K562 (cell line): Measurements from ENCODE around the gene ZNF322. TPM values are rescaled to one million over a fixed set of nuclear protein-coding genes. Genes with fewer than 3 reads are reported as not detected.
A peak's percentile ranks its signal among the peaks of the same experiment; 100 is the strongest.

Experiments
- ATF1 ChIP-seq, 2 experiments: fragments of 450-650 bp in 1 of 2; IDR thresholded peaks; 2 replicates each; pipeline ENCODE4 v1.6.1; 2016; ENCODE audit warnings: missing compliant biosample characterization in 1 of 2, missing genetic modification characterization in 1 of 2
- C11orf30 ChIP-seq: fragments of 450-650 bp; IDR thresholded peaks from 2 replicates; pipeline ENCODE4 v1.6.1; 2016; ENCODE audit warnings: low read depth, mild to moderate bottlenecking
- ELF4 ChIP-seq: fragments of 450-650 bp; formaldehyde crosslinking; IDR thresholded peaks from 2 replicates; pipeline ENCODE4 v1.4.0; 2022; ENCODE audit warnings: missing genetic modification characterization
- ETS2 ChIP-seq: IDR thresholded peaks from 2 replicates; pipeline ENCODE4 v1.6.1; 2016; ENCODE audit warnings: borderline replicate concordance, missing genetic modification characterization, mild to moderate bottlenecking, moderate library complexity, missing compliant biosample characterization; ENCODE audit not compliant: poor library complexity, severe bottlenecking
- FOXK2 ChIP-seq, 2 experiments: fragments of 450-650 bp; IDR thresholded peaks in 1 of 2; conservative IDR thresholded peaks in 1 of 2; 2 replicates each; pipeline ENCODE4 v1.6.1; 2016; ENCODE audit warnings: low read depth in 2 of 2, mild to moderate bottlenecking in 1 of 2
- MNT ChIP-seq, 2 experiments: fragments of 450-650 bp; conservative IDR thresholded peaks; 2 replicates each; pipeline ENCODE4 v1.6.1; 2017; ENCODE audit warnings: mild to moderate bottlenecking in 2 of 2, moderate library complexity in 2 of 2
- NKRF ChIP-seq: fragments of 450-650 bp; IDR thresholded peaks from 2 replicates; pipeline ENCODE4 v1.6.1; 2016; ENCODE audit warnings: borderline replicate concordance
- POLR2AphosphoS5 ChIP-seq: IDR thresholded peaks from 2 replicates; pipeline ENCODE4 v1.6.1; 2011; ENCODE audit warnings: mild to moderate bottlenecking, low read depth, low read length, moderate library complexity; ENCODE audit not compliant: control insufficient read depth, insufficient read depth
- POLR2H ChIP-seq: IDR thresholded peaks from 2 replicates; pipeline ENCODE4 v1.6.1; 2016; ENCODE audit warnings: missing genetic modification characterization, low read depth, mild to moderate bottlenecking, control low read depth, missing compliant biosample characterization, moderate library complexity
- SAP30 ChIP-seq: fragments of 200-600 bp; sonication (generic); IDR thresholded peaks from 2 replicates; pipeline ENCODE4 v1.6.1; 2012; ENCODE audit warnings: borderline replicate concordance, low read depth, mild to moderate bottlenecking, moderate library complexity, low read length, control low read depth, inconsistent platforms; ENCODE audit not compliant: insufficient read depth, poor library complexity, severe bottlenecking
- ZNF24 ChIP-seq: fragments of 450-650 bp; IDR thresholded peaks from 2 replicates; pipeline ENCODE4 v1.6.1; 2016
- ZNF3 ChIP-seq: fragments of 250-450 bp; sonication (Bioruptor Pico); IDR thresholded peaks from 2 replicates; pipeline ENCODE4 v1.5.0; 2021; ENCODE audit warnings: mild to moderate bottlenecking, moderate library complexity
- ZNF41 ChIP-seq: fragments of 250-450 bp; sonication (Bioruptor Pico); conservative IDR thresholded peaks from 2 replicates; pipeline ENCODE4 v1.4.0; 2020; ENCODE audit warnings: mild to moderate bottlenecking
- polyA plus RNA-seq, 8 experiments: library from polyadenylated mRNA; depleted of rRNA in 4 of 8; stranded (reverse) in 5 of 8; unstranded in 3 of 8; fragments of >200 nt; fragmentation: Nextera tagmentation in 2 of 8; fragmentation: Illumina TruSeq in 1 of 8; extraction: Ambion mirVana in 2 of 8; extraction: Trizol in 1 of 8; gene quantifications; 2 replicates each; pipeline versions ENCODE4 v1.2.1 to v1.2.3, GENCODE V29; 2011 to 2014; ENCODE audit warnings: inconsistent platforms in 1 of 8, missing spikeins in 1 of 8
- total RNA-seq, 7 experiments: library from RNA; depleted of rRNA in 6 of 7; stranded (reverse); fragments of >200 nt in 6 of 7; fragmentation: Illumina TruSeq in 2 of 7; extraction: Trizol in 2 of 7; gene quantifications; 2 replicates each; pipeline versions ENCODE4 v1.2.1 to v1.2.3, GENCODE V29; 2011 to 2021; ENCODE audit warnings: low replicate concordance in 1 of 7
- TF ChIP-seq, protein P1 (sequence below): sonication (generic); formaldehyde crosslinking; IDR thresholded peaks from 2 replicates; pipeline ENCODE4 v1.8.0; 2022; ENCODE audit warnings: mild to moderate bottlenecking, missing genetic modification reagents
- TF ChIP-seq, protein P2 (sequence below): fragments of 450-650 bp; IDR thresholded peaks from 2 replicates; pipeline ENCODE4 v1.7.0; 2016; ENCODE audit warnings: borderline replicate concordance
- TF ChIP-seq, protein P3 (sequence below): fragments of 250-450 bp; sonication (Bioruptor Pico); IDR thresholded peaks from 2 replicates; pipeline ENCODE4 v1.5.0; 2020; ENCODE audit warnings: mild to moderate bottlenecking, borderline replicate concordance

The ZNF322 gene
- total and polyA plus RNA-seq, 9 of the 15 experiments (the other 6 are each of a cell fraction or from before 2014, with no cell fraction given) = 4.7 to 31.2 (median 18.7) TPM

DNA sequence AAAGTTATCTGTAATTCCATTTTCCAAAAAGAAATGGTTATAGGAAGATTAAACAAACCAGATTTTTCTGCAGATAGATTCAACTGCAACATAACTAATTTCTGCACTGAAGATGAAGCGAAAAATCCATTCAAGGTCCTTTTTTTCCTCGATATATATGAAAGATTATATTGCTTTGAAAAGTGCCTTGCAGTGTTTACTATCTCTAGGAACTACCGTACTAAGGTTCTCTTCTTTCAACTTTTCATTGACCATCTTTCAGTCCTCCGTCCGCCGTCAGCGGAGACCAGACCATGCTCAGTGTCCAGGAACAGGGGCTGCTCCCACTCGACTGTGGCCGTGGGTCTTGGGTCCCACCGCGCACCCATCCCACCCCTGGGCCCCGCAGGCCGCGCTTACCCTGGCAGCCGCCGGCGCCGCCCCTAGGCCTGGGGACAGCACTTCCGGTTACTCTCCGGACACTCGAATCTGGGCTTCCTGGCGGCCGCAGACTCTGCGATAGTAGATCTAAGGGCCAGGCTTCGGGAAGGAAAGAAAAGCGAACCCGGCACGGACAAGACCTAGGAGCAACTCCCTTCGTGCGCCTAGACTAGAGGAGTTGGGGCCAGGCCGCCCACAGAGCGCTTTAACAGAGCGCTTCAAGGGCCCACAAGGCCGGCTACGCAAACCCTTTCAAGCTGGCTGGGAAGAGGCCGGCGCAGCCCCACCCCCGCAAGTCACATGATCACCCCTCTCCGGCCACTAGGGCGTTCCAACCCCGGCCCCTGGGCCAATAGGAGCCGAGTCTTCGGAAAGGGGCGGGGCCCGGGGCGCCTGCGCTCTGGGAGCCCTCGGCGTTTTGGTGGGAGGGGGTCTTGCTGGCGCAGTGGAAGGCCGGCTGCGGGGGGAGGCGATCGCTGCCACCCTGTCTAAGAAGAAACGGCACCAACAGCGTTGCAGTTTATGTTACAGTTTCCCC is at the start of gene ZNF322 (continued):
- TF ChIP-seq ETS2 (tag) (no peak), FOXK2 (conservative IDR thresholded peaks at IDR 0.05 in 1 of 2, IDR thresholded peaks at IDR 0.05 in 1 of 2; ENCODE audit: low read depth in 2 of 2) (peak in 1 of 2 experiments; percentile 42; a peak in 3 of 4 replicates), NKRF (peak; percentile 81; the same call in 1 of the 2 replicates), POLR2AphosphoS5 (peak; percentile 71; the same call in 1 of the 2 replicates), SAP30 (peak; percentile 79), ELF4 (CRISPR knock-in tag) (0 out of 2 replicates have a peak, but pooled peaks have one; percentile 59), MNT (conservative IDR thresholded peaks at IDR 0.05) (peak; percentile 65 to 84), ZNF24 (no peak), POLR2H (tag) (peak; percentile 81), ATF1 (CRISPR knock-in tag; IDR thresholded peaks at IDR 0.05) (no peak), ATF1 (tag; IDR thresholded peaks at IDR 0.05) (peak; percentile 62), C11orf30 (peak; percentile 81), ZNF41 (CRISPR knock-in tag) (no peak), ZNF3 (CRISPR knock-in tag) (no peak)
- TF ChIP-seq, protein P1, sequence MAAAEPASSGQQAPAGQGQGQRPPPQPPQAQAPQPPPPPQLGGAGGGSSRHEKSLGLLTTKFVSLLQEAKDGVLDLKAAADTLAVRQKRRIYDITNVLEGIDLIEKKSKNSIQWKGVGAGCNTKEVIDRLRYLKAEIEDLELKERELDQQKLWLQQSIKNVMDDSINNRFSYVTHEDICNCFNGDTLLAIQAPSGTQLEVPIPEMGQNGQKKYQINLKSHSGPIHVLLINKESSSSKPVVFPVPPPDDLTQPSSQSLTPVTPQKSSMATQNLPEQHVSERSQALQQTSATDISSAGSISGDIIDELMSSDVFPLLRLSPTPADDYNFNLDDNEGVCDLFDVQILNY (CRISPR knock-in tag) = no peak
- TF ChIP-seq, protein P2, sequence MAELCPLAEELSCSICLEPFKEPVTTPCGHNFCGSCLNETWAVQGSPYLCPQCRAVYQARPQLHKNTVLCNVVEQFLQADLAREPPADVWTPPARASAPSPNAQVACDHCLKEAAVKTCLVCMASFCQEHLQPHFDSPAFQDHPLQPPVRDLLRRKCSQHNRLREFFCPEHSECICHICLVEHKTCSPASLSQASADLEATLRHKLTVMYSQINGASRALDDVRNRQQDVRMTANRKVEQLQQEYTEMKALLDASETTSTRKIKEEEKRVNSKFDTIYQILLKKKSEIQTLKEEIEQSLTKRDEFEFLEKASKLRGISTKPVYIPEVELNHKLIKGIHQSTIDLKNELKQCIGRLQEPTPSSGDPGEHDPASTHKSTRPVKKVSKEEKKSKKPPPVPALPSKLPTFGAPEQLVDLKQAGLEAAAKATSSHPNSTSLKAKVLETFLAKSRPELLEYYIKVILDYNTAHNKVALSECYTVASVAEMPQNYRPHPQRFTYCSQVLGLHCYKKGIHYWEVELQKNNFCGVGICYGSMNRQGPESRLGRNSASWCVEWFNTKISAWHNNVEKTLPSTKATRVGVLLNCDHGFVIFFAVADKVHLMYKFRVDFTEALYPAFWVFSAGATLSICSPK = no peak
- TF ChIP-seq, protein P3, sequence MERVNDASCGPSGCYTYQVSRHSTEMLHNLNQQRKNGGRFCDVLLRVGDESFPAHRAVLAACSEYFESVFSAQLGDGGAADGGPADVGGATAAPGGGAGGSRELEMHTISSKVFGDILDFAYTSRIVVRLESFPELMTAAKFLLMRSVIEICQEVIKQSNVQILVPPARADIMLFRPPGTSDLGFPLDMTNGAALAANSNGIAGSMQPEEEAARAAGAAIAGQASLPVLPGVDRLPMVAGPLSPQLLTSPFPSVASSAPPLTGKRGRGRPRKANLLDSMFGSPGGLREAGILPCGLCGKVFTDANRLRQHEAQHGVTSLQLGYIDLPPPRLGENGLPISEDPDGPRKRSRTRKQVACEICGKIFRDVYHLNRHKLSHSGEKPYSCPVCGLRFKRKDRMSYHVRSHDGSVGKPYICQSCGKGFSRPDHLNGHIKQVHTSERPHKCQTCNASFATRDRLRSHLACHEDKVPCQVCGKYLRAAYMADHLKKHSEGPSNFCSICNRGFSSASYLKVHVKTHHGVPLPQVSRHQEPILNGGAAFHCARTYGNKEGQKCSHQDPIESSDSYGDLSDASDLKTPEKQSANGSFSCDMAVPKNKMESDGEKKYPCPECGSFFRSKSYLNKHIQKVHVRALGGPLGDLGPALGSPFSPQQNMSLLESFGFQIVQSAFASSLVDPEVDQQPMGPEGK (CRISPR knock-in tag) = no peak
